Psoas muscle (tissue), 8 donors: ENCODE results near the gene KCNJ5. TPM values are rescaled to one million over a fixed set of nuclear protein-coding genes. Genes with fewer than 3 reads are reported as not detected.

Experiments used
- ATAC-seq, 4 donors: fragments of 200-7000 bp; cut with Tn5 transposase; one replicate each; pipeline ENCODE4 v1.9.1; 2020; ENCODE audit warnings: moderate library complexity in 3 of 4, mild to moderate bottlenecking in 2 of 4
- DNase-seq, 2 donors: peaks; one replicate each; pipeline ENCODE4 v3.0.0-alpha.2; 2020
- H3K27ac ChIP-seq: fragments of 200-600 bp; one replicate; pipeline ENCODE4 v1.8.0; 2022
- H3K27me3 ChIP-seq, 3 donors: fragments of 200-600 bp in 1 of 3; one replicate each; pipeline versions ENCODE4 v1.6.1 to v1.8.0; 2013 to 2022; ENCODE audit warnings: low read length in 2 of 3, mild to moderate bottlenecking in 2 of 3, moderate library complexity in 1 of 3; ENCODE audit not compliant: insufficient read depth in 3 of 3
- H3K36me3 ChIP-seq, 2 donors: fragments of 200-600 bp in 1 of 2; one replicate each; pipeline versions ENCODE4 v1.6.1 to v1.8.0; 2013 to 2022; ENCODE audit warnings: low read depth in 1 of 2, mild to moderate bottlenecking in 1 of 2, moderate library complexity in 1 of 2; ENCODE audit not compliant: insufficient read depth in 1 of 2
- H3K4me1 ChIP-seq: fragments of 200-600 bp; one replicate; pipeline ENCODE4 v1.8.0; 2022
- H3K4me3 ChIP-seq: fragments of 200-600 bp; one replicate; pipeline ENCODE4 v1.8.0; 2022; ENCODE audit warnings: mild to moderate bottlenecking
- H3K9me3 ChIP-seq: fragments of 200-600 bp; one replicate; pipeline ENCODE4 v1.8.0; 2022
- WGBS, 3 donors: extraction: QIAGEN DNeasy Blood & Tissue Kit; methylation state at CpG; one replicate each; pipeline versions ENCODE4 v1.1.6 to v1.1.7; 2013; 5-methylcytosine and 5-hydroxymethylcytosine counted together
- intact Hi-C, 2 donors: fragments of 100-400 bp; cut with DNase I; formaldehyde crosslinking; loops; one replicate each; pipeline versions ENCODE4 v1.11.0 to v1.14.2; 2022
- polyA plus RNA-seq, 3 donors: library from polyadenylated mRNA; stranded (reverse); fragments of 200-250 nt; gene quantifications; one replicate each; pipeline ENCODE4 v1.2.3, GENCODE V29; 2013
- total RNA-seq, 4 donors: library from RNA; stranded (reverse); fragmentation: NEBNext Ultra II Directional in 2 of 4; extraction: Animal tissue kit (Norgen Biotek cat#: 25700) in 2 of 4; gene quantifications; one replicate each; pipeline versions ENCODE4 v1.2.1 to v1.2.4, GENCODE V29; 2021 to 2023
- TF ChIP-seq, protein P1 (sequence below): fragments of 200-600 bp; IDR thresholded peaks from one replicate; pipeline ENCODE4 v1.8.0; 2022; ENCODE audit warnings: antibody characterized with exemption
- donor health status: healthy with polysubstance abuse.
- donor health status: DM: no; HTN: no; CAD: no; lungs with moderate emphysema.
- donor health status: Bipolar disorder and iron deficiency.
- donor health status: healthy.
- donor health status: DM: yes; HTN: yes; CAD: no.
- donor health status: DM: no; HTN: no; CAD: no.
- donor health status: DM: no; HTN: no; CAD: no.
- donor health status: DM: yes; HTN: yes; CAD: no.

The KCNJ5 gene
- total and polyA plus RNA-seq, 7 donors, result 0.01 to 0.46 (median 0.24) TPM

DNA sequence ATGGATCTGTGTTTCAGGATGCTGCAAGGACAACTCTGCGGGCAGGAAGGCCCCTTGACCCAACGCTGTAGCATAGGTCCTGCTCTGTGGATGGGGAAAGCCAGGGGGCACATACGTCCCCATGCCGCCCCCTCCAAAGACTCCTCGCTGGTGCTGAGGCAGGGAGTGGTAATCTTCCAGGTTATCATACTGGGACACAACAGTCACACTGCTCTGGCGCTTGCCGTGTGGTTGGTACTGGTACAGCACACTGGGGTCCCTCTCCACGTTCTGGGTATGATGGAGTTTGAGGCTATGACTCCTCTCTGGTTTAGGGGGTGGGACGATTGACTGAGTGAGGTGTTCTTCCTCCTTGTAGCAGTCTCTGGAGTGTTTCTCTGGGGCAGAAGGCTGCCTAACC is 77.8 kb downstream of the KCNJ5 start:
- Histone ChIP-seq H3K27ac (no peak overlapping the region), H3K36me3 (peaks cover 2 to 48% of the 10 kb centered on the region in 2 donors), H3K9me3 (no peaks in the 10 kb centered on the region), H3K27me3 (no peaks in the 10 kb centered on the region), H3K4me1 (peaks cover 5% of the 10 kb centered on the region), H3K4me3 (no peak overlapping the region)
- 96 to 97% (median 97%) methylated on average over 9 of the region's 9 CpGs for WGBS, 3 donors
- ATAC-seq (no peak), DNase-seq (no peak)
- TF ChIP-seq, protein P1, sequence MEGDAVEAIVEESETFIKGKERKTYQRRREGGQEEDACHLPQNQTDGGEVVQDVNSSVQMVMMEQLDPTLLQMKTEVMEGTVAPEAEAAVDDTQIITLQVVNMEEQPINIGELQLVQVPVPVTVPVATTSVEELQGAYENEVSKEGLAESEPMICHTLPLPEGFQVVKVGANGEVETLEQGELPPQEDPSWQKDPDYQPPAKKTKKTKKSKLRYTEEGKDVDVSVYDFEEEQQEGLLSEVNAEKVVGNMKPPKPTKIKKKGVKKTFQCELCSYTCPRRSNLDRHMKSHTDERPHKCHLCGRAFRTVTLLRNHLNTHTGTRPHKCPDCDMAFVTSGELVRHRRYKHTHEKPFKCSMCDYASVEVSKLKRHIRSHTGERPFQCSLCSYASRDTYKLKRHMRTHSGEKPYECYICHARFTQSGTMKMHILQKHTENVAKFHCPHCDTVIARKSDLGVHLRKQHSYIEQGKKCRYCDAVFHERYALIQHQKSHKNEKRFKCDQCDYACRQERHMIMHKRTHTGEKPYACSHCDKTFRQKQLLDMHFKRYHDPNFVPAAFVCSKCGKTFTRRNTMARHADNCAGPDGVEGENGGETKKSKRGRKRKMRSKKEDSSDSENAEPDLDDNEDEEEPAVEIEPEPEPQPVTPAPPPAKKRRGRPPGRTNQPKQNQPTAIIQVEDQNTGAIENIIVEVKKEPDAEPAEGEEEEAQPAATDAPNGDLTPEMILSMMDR, result no peak
- intact Hi-C loops, result no loop called here

Other genes with a start within 250 kb of the KCNJ5 start
- gene FLI1, start 197.3 kb upstream of the KCNJ5 start, total RNA-seq, result 10 to 100 TPM in 3 of 4 donors, 1 to 10 TPM in 1; 8.8 to 13.1 (median 12.7) TPM
- gene FLI1, start 197.3 kb upstream of the KCNJ5 start, polyA plus RNA-seq, result 1 to 10 TPM; 3.3 to 5.5 (median 5.2) TPM
- not detected for gene KCNJ1, start 24.1 kb upstream of the KCNJ5 start, total RNA-seq
- not detected for gene KCNJ1, start 24.1 kb upstream of the KCNJ5 start, polyA plus RNA-seq
- under 1 TPM in 1 of 4 donors, not detected in 3; 0.07 TPM for gene TP53AIP1, start 51.5 kb downstream of the KCNJ5 start, total RNA-seq
- under 1 TPM in 2 of 3 donors, not detected in 1; 0.08 to 0.51 TPM for gene TP53AIP1, start 51.5 kb downstream of the KCNJ5 start, polyA plus RNA-seq